GM21360 (cell line): ENCODE results near the gene ZCCHC3.
"Not testable (repeated sequence)": the region's sequence is repeated elsewhere in the genome, so short reads cannot be mapped to it uniquely, and the experiment has no call there.

Experiments used
- ATAC-seq: cut with Tn5 transposase; IDR thresholded peaks from one replicate; pipeline ENCODE4 v1.9.1; 2021; ENCODE audit warnings: mild to moderate bottlenecking, moderate library complexity; ENCODE audit not compliant: unreplicated experiment

ZCCHC3 gene

DNA sequence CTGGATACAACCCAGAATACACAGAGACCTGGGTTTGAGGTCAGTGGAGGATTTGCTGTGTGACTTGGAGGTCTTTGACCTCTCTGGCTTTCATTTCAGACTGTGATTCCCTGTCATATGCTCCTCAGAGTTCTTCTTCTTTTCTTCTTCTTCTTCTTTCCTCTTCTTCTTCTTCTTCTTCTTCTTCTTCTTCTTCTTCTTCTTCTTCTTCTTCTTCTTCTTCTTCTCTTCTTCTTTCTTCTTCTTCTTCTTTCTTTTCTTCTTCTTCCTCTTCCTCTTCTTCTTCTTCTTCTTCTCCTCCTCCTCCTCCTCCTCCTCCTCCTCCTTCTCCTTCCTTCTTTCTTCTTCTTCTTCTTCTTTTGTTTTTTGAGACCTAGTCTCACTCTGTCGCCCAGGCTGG, 38.7 kb downstream of the ZCCHC3 start:
- ATAC-seq: not testable (repeated sequence)

DNA sequence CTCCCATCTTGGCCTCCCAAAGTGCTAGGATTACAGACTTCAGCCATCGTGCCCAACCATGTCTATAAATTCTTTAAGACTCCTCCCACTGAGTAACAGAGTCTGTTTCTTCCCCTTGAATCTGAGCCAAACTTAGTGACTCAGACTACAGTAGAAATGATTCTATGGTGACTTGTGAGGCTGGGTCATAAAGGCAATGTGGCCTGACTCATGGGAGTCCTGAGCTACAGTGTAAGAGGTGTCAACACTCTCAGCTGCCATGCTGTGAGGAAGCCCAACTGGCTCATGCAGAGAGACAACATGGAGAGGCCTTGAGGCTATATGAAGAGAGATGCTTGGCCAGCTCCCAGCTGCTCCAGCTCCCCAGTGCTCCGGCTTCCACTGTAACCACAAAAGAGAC, 44.3 kb downstream of the ZCCHC3 start:
- no peak for ATAC-seq

DNA sequence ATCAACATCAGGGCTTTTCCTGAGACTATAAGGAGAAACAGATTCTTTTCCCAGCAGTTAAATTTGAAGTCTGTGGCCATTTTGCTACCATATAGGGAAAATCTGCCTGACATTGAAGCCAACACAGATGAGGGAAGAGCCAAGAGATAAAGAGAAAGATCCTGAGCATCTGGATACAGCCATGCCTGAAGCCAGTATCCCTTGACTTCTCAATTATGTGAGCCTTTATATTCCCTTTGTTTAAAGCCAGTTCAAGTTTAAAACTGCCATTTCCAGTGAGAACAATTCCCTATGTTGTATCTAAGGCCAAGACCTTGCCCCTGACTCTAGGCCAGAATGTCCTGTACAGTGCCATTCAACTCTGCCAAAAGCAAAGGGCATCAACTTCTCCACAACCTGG, 45.7 kb downstream of the ZCCHC3 start:
- no peak for ATAC-seq

DNA sequence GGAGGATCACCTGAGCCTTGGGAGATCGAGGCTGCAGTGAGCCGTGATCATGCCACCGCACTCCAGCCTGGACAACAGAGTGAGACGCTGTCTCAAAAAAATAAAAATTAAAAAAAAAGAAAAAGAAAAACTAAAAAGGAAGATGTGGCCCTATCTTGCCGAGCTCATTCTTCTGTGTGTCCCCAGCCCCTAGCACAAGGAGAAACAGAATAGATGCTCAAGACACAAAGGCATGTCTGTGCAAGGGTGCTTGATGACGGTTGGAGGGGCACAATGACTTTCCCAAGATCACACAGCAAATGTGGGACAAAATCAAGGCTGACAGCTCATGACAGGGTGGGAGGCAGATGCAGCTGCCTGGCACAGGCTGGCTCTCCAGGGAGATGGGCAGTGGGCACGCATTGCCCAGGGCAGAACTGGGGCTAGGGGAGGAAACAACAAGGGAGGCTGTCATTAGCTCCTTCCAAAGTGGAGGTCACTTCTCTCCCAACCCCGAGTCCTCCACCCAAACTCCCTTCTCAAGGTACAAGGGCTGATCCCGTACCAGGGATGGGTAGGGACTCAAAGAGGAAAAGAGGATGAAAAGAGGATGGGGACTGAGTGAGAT, 48.8 kb downstream of the ZCCHC3 start:
- no peak for ATAC-seq

DNA sequence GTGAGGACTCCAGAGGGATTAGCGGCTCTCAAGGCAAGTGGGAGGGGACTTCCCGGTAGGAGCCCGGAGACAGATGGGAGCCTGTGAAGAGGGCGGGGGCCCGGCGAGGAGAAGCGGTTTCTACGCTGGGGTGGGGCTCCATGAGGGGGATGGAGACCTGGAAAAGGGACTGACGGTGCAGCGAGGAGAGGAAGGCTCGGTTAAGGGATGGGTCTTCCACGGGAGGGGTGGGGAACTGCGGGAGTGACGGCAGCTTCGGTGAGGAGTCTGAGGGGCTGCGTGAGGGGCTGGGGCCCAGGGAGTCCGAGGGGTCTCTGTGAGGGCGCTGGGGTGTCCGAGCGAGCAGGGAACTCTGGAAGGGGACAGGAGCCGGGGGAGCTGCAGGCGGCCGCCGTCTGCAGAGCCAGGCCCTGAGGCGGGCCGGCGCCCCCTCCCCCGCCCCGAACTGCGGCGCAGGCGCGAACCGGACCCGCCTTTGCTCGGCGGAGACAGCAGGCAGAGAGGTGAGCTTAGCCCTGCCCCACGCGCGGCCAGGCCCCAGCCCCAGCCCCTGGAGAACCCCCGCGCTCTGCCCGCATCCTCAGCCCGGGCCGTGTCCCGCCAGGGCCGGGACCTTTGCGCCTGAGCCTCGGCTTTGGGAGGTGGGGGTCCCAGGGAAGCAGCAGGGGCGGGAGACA, 49.4 kb downstream of the ZCCHC3 start, which contains the start of gene NRSN2:
TSS of gene NRSN2 (plus strand) at position 472 of the 677 bp plus-strand sequence. CDS start 2,533 bp downstream, outside the sequence.
- ATAC-seq: peak; percentile 33

DNA sequence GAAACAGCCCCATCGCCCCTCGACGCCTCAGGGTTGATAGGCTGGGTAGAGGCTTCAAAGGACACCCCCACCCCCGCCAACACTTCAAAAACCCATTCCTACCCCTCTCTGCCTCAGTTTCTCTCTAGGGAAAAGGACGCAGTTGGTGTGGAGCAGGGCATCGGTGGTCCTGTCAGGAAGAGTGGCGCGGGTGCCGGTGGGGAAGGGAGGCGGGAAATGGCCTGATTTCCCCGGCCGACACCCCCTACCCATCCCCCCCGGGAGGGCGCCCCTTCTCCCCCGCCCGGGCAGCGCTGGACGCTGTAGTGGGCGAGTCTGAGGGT, 49.9 kb downstream of the ZCCHC3 start:
- peak; percentile 4 for ATAC-seq

DNA sequence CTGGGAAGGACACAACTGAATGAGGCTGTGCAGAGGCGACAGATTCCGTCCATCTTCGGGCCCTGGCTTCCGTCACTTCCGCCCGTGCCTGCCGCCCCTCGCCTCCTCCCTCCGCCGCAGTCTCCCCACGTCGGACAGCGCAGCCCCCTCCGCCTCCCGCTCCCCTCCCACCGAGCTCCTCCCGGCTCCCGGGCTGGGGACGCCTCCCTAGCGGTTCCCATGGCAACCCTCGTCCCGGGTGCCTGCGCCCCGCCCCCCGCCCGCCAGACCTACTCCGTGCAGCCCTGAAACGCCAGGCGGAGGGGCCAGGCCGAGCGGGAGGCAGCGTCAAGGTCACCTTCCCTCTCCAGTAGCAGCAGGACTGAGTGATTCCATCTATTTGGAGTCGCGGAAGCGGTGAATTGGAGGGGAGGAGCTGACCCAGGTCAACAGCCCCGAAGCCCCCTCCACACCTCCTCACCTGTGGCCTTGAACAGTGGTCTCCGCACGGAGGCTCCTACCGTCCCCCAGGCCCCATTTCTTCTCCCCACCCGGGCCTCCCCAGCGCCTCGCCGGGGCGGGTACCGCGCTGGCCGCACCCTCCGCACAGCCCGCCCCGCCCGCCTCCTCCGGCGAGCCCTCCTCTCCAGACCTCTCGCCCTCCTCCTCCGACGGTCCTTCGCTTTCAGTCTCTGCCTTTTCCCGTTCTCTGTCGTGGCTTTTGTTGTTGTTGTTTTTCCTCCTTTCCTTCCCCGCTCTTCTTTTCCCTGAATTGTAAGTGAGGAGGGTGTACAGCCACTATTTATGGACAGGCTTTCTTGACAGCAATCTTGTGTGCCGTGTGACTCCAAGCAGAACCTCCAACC, 50.5 kb downstream of the ZCCHC3 start:
- ATAC-seq: peak; percentile 65

DNA sequence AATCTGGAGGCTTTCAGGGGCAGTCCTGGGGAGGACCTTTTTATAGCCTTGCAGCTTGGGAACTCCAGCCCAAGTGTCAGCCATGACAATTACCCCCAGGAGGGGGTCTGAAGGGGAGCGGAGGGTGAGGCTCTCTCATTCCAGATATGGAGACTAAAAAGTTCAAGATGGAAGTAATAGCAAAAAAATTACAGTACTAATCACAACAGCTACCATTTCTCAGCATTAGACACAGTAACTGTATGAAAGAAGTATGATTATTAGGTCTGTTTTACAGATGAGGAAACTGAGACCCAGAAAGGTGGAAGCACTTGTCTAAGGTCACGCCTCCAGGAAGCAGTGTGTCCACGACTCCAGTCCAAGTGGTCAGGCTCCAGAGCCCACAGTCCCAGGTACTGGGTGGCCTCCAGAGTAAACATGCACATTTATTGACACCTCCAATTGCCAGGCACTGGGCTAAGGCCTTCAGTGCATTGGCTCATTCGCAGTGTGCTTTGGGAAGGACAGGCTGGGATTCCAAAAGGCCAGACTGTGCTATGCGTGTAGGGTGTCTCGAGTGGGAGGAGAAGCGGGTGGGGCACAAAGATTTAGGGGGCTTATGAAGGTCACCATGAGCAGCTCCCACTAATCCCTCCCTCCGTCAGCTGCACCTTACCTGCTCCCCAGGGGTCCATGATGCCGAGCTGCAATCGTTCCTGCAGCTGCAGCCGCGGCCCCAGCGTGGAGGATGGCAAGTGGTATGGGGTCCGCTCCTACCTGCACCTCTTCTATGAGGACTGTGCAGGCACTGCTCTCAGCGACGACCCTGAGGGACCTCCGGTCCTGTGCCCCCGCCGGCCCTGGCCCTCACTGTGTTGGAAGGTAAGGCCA, 51.8 kb downstream of the ZCCHC3 start:
- ATAC-seq: no peak
